Activated naive CD4-positive, alpha-beta T cell treated with anti-CD3 and anti-CD28 coated beads, Interleukin-2, amount 10 ng/mL, durations not matched to agents 7 days and 5 days (primary cell): ENCODE measurements around the gene CXCL17.
"Not testable (repeated sequence)": the region's sequence is repeated elsewhere in the genome, so short reads cannot be mapped to it uniquely, and the experiment has no call there.

Experiments used
- CTCF ChIA-PET: fragments of 350-600 bp; sonication (Branson Sonifier 250); formaldehyde crosslinking; loops from one replicate; lab custom pipeline; 2021; ENCODE audit warnings: antibody characterized with exemption; lab: Charles Lee
- DNase-seq: peaks from one replicate; pipeline ENCODE4 v3.0.0-alpha.2; 2020
- H3K27ac Mint-ChIP-seq: one replicate; pipeline ENCODE4 v1.8.0; 2021; ENCODE audit warnings: mild to moderate bottlenecking, moderate library complexity, mixed read lengths
- H3K27me3 Mint-ChIP-seq: one replicate; pipeline ENCODE4 v1.8.0; 2021; ENCODE audit warnings: mild to moderate bottlenecking, mixed read lengths
- H3K36me3 Mint-ChIP-seq: one replicate; pipeline ENCODE4 v1.8.0; 2021; ENCODE audit warnings: mixed read lengths
- H3K4me1 Mint-ChIP-seq: one replicate; pipeline ENCODE4 v1.8.0; 2021; ENCODE audit warnings: mixed read lengths
- H3K4me3 Mint-ChIP-seq: one replicate; pipeline ENCODE4 v1.8.0; 2021; ENCODE audit warnings: mild to moderate bottlenecking, moderate library complexity, mixed read lengths
- H3K9me3 Mint-ChIP-seq: one replicate; pipeline ENCODE4 v1.8.0; 2021; ENCODE audit warnings: mixed read lengths

Gene CXCL17, protein sequence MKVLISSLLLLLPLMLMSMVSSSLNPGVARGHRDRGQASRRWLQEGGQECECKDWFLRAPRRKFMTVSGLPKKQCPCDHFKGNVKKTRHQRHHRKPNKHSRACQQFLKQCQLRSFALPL

GRCh38 chr19:42442833-42443232 is at the start of gene CXCL17:
Gene CXCL17, minus strand, starts transcription at chr19:42442946. Its CDS starts 114 bp downstream, at chr19:42442832.
- Mint-ChIP-seq H3K9me3 (no peaks in the 10 kb centered on the region), H3K27ac (no peak within 1 kb of the TSS), H3K4me1 (peaks cover 22% of the 10 kb centered on the region), H3K36me3 (no peaks in the 10 kb centered on the region), H3K4me3 (no peak within 1 kb of the TSS), H3K27me3 (peaks cover 39% of the 10 kb centered on the region)
- DNase-seq: no peak
- CTCF ChIA-PET: interaction anchor here (0.7 to 3.6 kb wide), 4 partner anchors 8 to 154 kb away, joined by 3 to 46 read pairs (median 22); partner anchors contain the start of gene CEACAM1

GRCh38 chr19:42488783-42489521 is 46.2 kb upstream of the CXCL17 start:
- peaks cover 28% of the 10 kb centered on the region for H3K4me1 Mint-ChIP-seq
- H3K4me3 Mint-ChIP-seq: no peak overlapping the region
- no peak for DNase-seq
- no peaks in the 10 kb centered on the region for H3K27me3 Mint-ChIP-seq
- no peaks in the 10 kb centered on the region for H3K36me3 Mint-ChIP-seq
- H3K9me3 Mint-ChIP-seq: no peaks in the 10 kb centered on the region
- H3K27ac Mint-ChIP-seq: no peak overlapping the region
- CTCF ChIA-PET: no interaction called here

DNA sequence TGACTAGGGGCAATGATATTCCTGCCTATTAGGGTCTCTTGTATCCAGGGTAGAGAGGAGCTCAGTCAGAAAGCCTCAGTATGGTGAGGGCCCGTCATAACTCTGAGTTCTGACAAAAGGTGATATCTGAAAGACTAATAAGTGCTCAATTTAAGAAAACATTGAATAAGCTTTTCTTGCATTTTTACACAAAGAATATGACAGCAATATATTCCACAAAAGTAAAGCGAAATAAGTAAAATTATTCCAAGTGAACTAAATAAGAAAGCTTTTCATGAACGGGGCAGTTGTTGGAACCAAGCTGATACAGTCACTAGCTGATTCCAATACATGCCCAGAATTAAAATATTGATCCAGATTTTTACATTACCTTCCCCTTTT is 45.0 kb upstream of the CXCL17 start:
- Mint-ChIP-seq H3K27ac (peak overlapping the region; percentile 24), H3K9me3 (no peaks in the 10 kb centered on the region)
- CTCF ChIA-PET: interaction anchor here (0.5 to 0.8 kb wide), 2 partner anchors 18 to 37 kb away, joined by 3 read pairs; no protein-coding TSS in a partner anchor

DNA sequence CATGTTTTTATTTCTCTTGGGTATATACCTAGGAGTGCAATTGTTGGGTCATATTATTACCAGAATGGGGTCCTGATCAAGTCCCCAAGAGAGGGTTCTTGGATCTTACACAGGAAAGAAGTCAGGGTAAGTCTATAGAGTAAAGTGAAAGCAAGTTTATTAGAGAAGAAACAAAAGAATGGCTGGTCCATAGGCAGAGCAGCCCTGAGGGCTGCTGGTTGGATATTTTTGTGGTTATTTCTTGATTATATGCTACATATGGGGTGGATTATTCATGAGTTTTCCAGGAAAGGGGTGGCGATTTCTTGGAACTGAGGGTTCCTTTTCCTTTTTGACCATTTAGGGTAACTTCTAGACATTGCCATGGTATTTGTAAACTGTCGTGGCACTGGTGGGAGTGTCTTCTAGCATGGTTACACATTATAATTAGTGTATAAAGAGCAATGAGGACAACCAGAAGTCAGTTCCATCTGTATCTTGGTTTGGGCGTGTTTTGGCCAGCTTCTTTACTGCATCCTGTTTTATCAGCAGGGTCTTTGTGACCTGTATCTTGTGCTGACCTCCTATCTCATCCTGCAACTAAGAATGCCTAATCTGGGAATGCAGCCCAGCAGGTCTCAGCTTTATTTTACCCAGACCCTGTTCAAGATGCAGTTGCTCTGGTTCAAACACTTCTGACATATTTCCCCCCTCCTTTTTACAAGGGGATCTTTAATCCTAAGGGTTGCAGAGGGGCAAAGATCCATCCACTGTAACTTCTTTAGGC is 44.5 kb upstream of the CXCL17 start:
- Mint-ChIP-seq H3K4me1 (peaks cover 31% of the 10 kb centered on the region), H3K36me3 (peaks cover 2% of the 10 kb centered on the region), H3K27me3 (no peaks in the 10 kb centered on the region), H3K4me3 (no peak overlapping the region), H3K27ac (no peak overlapping the region), H3K9me3 (no peaks in the 10 kb centered on the region)
- DNase-seq: peak; percentile 42
- CTCF ChIA-PET: interaction anchor here (0.5 to 1.3 kb wide), 3 partner anchors 17 to 48 kb away, joined by 3 read pairs; no protein-coding TSS in a partner anchor

More for the DNA sequence above, 45.0 kb upstream of the CXCL17 start:
- Mint-ChIP-seq H3K4me3 (no peak overlapping the region), H3K36me3 (peaks cover 2% of the 10 kb centered on the region), H3K27me3 (no peaks in the 10 kb centered on the region), H3K4me1 (peaks cover 31% of the 10 kb centered on the region)
- DNase-seq: no peak

- CTCF ChIA-PET: not testable (repeated sequence)
Observed at GRCh38 chr19:42485036-42485435, 42.3 kb upstream of the CXCL17 start.

GRCh38 chr19:42480335-42481095 is 37.8 kb upstream of the CXCL17 start:
- Mint-ChIP-seq H3K4me1 (peaks cover 36% of the 10 kb centered on the region), H3K4me3 (peak overlapping the region; percentile 6), H3K36me3 (peaks cover 2% of the 10 kb centered on the region), H3K27me3 (no peaks in the 10 kb centered on the region), H3K9me3 (no peaks in the 10 kb centered on the region), H3K27ac (peak overlapping the region; percentile 73)
- DNase-seq: peak; percentile 31
- CTCF ChIA-PET: no interaction called here

More at GRCh38 chr19:42485036-42485435, 42.3 kb upstream of the CXCL17 start:
- not testable (repeated sequence) for H3K36me3 Mint-ChIP-seq, H3K27ac Mint-ChIP-seq, H3K4me3 Mint-ChIP-seq, H3K9me3 Mint-ChIP-seq, DNase-seq, H3K27me3 Mint-ChIP-seq
- peaks cover 48% of the 10 kb centered on the region for H3K4me1 Mint-ChIP-seq

GRCh38 chr19:42479736-42480135 is 37.0 kb upstream of the CXCL17 start:
- Mint-ChIP-seq H3K27ac (no peak overlapping the region), H3K4me3 (no peak overlapping the region), H3K9me3 (no peaks in the 10 kb centered on the region), H3K36me3 (peaks cover 2% of the 10 kb centered on the region), H3K4me1 (peaks cover 34% of the 10 kb centered on the region), H3K27me3 (peaks cover 4% of the 10 kb centered on the region)
- CTCF ChIA-PET: no interaction called here
- DNase-seq: no peak

GRCh38 chr19:42478765-42479311 is 36.1 kb upstream of the CXCL17 start:
- Mint-ChIP-seq H3K27ac (no peak overlapping the region), H3K9me3 (no peaks in the 10 kb centered on the region), H3K4me1 (peaks cover 27% of the 10 kb centered on the region), H3K27me3 (peaks cover 9% of the 10 kb centered on the region), H3K4me3 (no peak overlapping the region), H3K36me3 (peaks cover 2% of the 10 kb centered on the region)
- CTCF ChIA-PET: no interaction called here
- DNase-seq: no peak

DNA sequence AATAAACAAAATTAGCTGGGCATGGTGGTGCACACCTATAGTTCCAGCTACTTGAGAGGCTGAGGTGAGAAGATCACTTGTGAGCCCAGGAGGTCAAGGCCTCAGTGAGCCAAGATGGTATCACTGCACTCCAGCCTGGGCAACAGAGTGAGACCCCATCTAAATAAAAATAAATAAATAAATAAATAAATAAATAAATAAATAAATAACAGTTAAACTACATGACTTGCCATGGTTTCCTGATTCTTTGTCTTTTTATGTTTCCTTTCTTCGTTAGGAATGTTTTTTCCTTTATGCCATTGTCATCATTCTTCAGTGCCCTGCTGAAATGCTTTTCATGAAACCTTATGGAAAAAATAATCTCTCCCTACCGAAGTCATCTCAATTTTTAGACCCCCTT is 35.2 kb upstream of the CXCL17 start:
- H3K27ac Mint-ChIP-seq: no peak overlapping the region
- CTCF ChIA-PET: interaction anchor here (1.2 kb wide), 1 partner anchor 52 kb away, joined by 3 read pairs; no protein-coding TSS in a partner anchor

DNA sequence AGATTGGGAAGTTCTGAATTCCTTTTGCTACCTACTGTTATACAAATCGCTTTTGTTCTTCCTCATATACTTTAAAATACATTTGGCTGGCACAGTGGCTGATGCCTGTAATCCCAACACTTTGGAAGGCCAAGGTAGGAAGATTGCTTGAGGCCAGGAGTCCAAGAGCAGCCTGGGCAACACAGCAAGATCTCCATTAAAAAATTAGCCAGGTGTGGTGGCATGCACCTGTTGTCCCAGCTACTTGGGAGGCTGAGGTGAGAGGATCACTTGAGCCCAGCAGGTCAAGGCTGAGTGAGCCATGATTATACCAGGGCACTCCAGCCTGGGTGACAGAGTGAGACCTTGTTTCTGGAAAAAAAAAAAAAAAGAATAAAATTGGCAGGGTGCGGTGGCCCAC is 34.4 kb upstream of the CXCL17 start:
- Mint-ChIP-seq H3K9me3 (no peaks in the 10 kb centered on the region), H3K36me3 (no peaks in the 10 kb centered on the region), H3K4me1 (peaks cover 25% of the 10 kb centered on the region), H3K4me3 (no peak overlapping the region), H3K27me3 (peaks cover 14% of the 10 kb centered on the region), H3K27ac (no peak overlapping the region)
- DNase-seq: no peak
- CTCF ChIA-PET: interaction anchor here (1.2 kb wide), 1 partner anchor 52 kb away, joined by 3 read pairs; no protein-coding TSS in a partner anchor

More for the DNA sequence above, 35.2 kb upstream of the CXCL17 start:
- Mint-ChIP-seq H3K4me1 (peaks cover 25% of the 10 kb centered on the region), H3K27me3 (peaks cover 12% of the 10 kb centered on the region), H3K9me3 (no peaks in the 10 kb centered on the region), H3K36me3 (no peaks in the 10 kb centered on the region), H3K4me3 (no peak overlapping the region)
- DNase-seq: no peak

DNA sequence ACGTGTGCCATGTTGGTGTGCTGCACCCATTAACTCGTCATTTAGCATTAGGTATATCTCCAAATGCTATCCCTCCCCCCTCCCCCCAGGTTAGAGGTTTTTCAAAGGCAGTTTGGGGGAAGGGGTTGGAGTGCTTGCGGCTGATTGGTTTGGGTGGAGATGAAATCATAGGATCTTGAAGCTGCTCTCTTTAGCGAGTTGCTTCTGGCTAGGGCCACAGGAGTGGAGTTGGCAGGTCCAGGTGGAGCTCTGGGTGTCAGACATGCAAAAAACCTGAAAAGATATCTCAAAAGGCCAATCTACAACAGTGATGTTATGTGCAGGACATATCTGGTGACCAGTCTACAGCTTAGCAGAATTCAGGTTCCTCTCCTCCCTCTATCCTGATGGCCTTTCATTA is 32.6 kb upstream of the CXCL17 start:
- Mint-ChIP-seq H3K9me3 (no peaks in the 10 kb centered on the region), H3K36me3 (no peaks in the 10 kb centered on the region), H3K4me1 (peaks cover 11% of the 10 kb centered on the region), H3K27me3 (peaks cover 19% of the 10 kb centered on the region), H3K4me3 (no peak overlapping the region), H3K27ac (no peak overlapping the region)
- no peak for DNase-seq
- CTCF ChIA-PET: no interaction called here

GRCh38 chr19:42474743-42475142 is 32.0 kb upstream of the CXCL17 start:
- H3K27ac Mint-ChIP-seq: no peak overlapping the region
- H3K4me3 Mint-ChIP-seq: no peak overlapping the region
- peaks cover 21% of the 10 kb centered on the region for H3K27me3 Mint-ChIP-seq
- no peaks in the 10 kb centered on the region for H3K9me3 Mint-ChIP-seq
- CTCF ChIA-PET: no interaction called here
- peaks cover 9% of the 10 kb centered on the region for H3K4me1 Mint-ChIP-seq
- DNase-seq: no peak
- no peaks in the 10 kb centered on the region for H3K36me3 Mint-ChIP-seq

DNA sequence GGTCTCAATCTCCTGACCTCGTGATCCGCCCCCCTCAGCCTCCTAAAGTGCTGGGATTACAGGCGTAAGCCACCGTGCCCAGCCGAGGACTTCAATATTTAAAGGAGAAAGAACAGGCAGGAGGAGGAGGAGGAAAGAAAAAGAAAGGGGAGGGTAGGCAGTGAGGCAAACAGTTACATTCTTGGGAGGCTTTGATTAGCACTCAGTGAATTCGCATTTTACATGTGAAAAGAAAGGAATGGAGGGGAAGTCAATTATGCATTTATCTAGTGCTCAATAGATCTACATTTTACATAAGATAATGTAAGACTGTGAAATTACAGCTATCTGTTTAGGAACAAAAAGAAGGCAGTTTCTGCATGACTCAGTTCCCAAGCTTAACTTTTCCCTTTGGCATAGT is 30.9 kb upstream of the CXCL17 start:
- H3K9me3 Mint-ChIP-seq: no peaks in the 10 kb centered on the region
- no peak for DNase-seq
- no peak overlapping the region for H3K27ac Mint-ChIP-seq
- CTCF ChIA-PET: no interaction called here
- H3K4me3 Mint-ChIP-seq: no peak overlapping the region
- peaks cover 25% of the 10 kb centered on the region for H3K27me3 Mint-ChIP-seq
- H3K4me1 Mint-ChIP-seq: peaks cover 5% of the 10 kb centered on the region
- no peaks in the 10 kb centered on the region for H3K36me3 Mint-ChIP-seq
